Measurements from ENCODE around the gene SEMA3G. TPM values are rescaled to one million over a fixed set of nuclear protein-coding genes. Genes with fewer than 3 reads are reported as not detected.

Gene SEMA3G
- polyA plus RNA-seq, 1 donor (not counting 4 experiments of a cell fraction or from before 2014, with no cell fraction given) = 0.07 TPM

GRCh38 chr3:52477076-52477795, 32.3 kb upstream of the SEMA3G start:
- Histone ChIP-seq H3K4me3 (ENCODE audit: control insufficient read depth in 2 of 3, extremely low read depth in 1 of 3, insufficient read depth in 2 of 3, low read depth in 1 of 3, low read length in 3 of 3) (no peak overlapping the region), H3K27me3 (ENCODE audit: control insufficient read depth, extremely low read depth, insufficient read depth, low read length) (no peaks in the 10 kb centered on the region), H3K79me2 (ENCODE audit: control insufficient read depth, insufficient read depth, low read length) (no peaks in the 10 kb centered on the region), H3K9me3 (ENCODE audit: control insufficient read depth, low read depth, low read length) (no peaks in the 10 kb centered on the region), H3K9ac (ENCODE audit: control insufficient read depth, extremely low read depth, insufficient read depth, low read length) (no peak overlapping the region), H3K4me2 (ENCODE audit: control insufficient read depth, extremely low read depth, insufficient read depth, low read depth, low read length) (no peak overlapping the region), H3K27ac (ENCODE audit: control insufficient read depth, insufficient read depth, low read length) (no peak overlapping the region), H3K36me3 (ENCODE audit: control insufficient read depth in 2 of 2, extremely low read depth in 1 of 2, insufficient read depth in 2 of 2, low read length in 2 of 2) (peaks cover 66 to 75% of the 10 kb centered on the region in 2 experiments), H2AFZ (ENCODE audit: control insufficient read depth, low read length) (no peak overlapping the region), H3K9me1 (ENCODE audit: control insufficient read depth, extremely low read depth, insufficient read depth, low read length) (no peaks in the 10 kb centered on the region), H4K20me1 (ENCODE audit: control insufficient read depth, extremely low read depth, insufficient read depth, low read length) (no peaks in the 10 kb centered on the region), H3K4me1 (ENCODE audit: control insufficient read depth, extremely low read depth, insufficient read depth, low read length) (no peaks in the 10 kb centered on the region)
- dilution Hi-C loops (cut with MboI; ENCODE audit: extremely low pct_ligation_motif_present, low sequenced_read_pairs) = no loop called here
- DNase-seq (ENCODE audit: low read depth, low spot score) = no peak
- TF ChIP-seq EZH2 (IDR thresholded peaks at IDR 0.05; ENCODE audit: low read length) (no peak), CTCF (optimal IDR thresholded peaks at IDR 0.05 in 1 of 3, IDR thresholded peaks at IDR 0.05 in 1 of 3, conservative IDR thresholded peaks at IDR 0.05 in 1 of 3; ENCODE audit: extremely low read depth in 1 of 3, insufficient read depth in 2 of 3, low read length in 3 of 3) (no peak)
- FAIRE-seq = no peak

DNA sequence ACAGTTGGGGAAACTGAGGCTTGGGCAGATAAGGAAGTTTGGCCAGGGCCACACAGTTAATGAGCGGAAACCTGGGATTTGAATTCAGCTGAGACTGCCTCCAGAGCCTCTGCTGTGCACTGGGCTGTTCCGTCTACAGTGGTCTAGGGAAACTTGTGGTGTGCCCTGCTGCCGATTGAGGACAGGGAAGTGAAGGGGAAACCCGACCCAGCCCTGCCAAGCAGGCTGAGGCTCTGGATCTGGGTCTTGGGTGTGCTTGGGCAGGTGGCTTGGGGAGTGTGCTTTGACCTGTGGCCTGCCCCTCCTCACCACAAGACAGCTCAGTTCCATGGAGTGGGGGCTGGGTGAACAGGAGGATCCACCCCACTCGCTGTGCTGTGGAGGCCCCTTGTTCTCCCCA, 28.1 kb upstream of the SEMA3G start:
- no peak for DNase-seq (ENCODE audit: low read depth, low spot score)
- H3K27ac ChIP-seq (ENCODE audit: control insufficient read depth, insufficient read depth, low read length) = no peak overlapping the region
- no peaks in the 10 kb centered on the region for H3K9me3 ChIP-seq (ENCODE audit: control insufficient read depth, low read depth, low read length)
- H2AFZ ChIP-seq (ENCODE audit: control insufficient read depth, low read length) = no peak overlapping the region
- H3K36me3 ChIP-seq (ENCODE audit: control insufficient read depth in 2 of 2, extremely low read depth in 1 of 2, insufficient read depth in 2 of 2, low read length in 2 of 2) = peaks cover 52 to 60% of the 10 kb centered on the region in 2 experiments
- dilution Hi-C loops (cut with MboI; ENCODE audit: extremely low pct_ligation_motif_present, low sequenced_read_pairs) = no loop called here
- H3K9me1 ChIP-seq (ENCODE audit: control insufficient read depth, extremely low read depth, insufficient read depth, low read length) = no peaks in the 10 kb centered on the region
- no peak overlapping the region for H3K9ac ChIP-seq (ENCODE audit: control insufficient read depth, extremely low read depth, insufficient read depth, low read length)
- peaks cover 8% of the 10 kb centered on the region for H3K79me2 ChIP-seq (ENCODE audit: control insufficient read depth, insufficient read depth, low read length)
- H3K27me3 ChIP-seq (ENCODE audit: control insufficient read depth, extremely low read depth, insufficient read depth, low read length) = no peaks in the 10 kb centered on the region
- peaks cover 4% of the 10 kb centered on the region for H4K20me1 ChIP-seq (ENCODE audit: control insufficient read depth, extremely low read depth, insufficient read depth, low read length)
- no peak for FAIRE-seq
- H3K4me2 ChIP-seq (ENCODE audit: control insufficient read depth, extremely low read depth, insufficient read depth, low read depth, low read length) = no peak overlapping the region
- H3K4me1 ChIP-seq (ENCODE audit: control insufficient read depth, extremely low read depth, insufficient read depth, low read length) = no peaks in the 10 kb centered on the region
- no peak overlapping the region for H3K4me3 ChIP-seq (ENCODE audit: control insufficient read depth in 2 of 3, extremely low read depth in 1 of 3, insufficient read depth in 2 of 3, low read depth in 1 of 3, low read length in 3 of 3)
- no peak for TF ChIP-seq EZH2 (IDR thresholded peaks at IDR 0.05; ENCODE audit: low read length)
- TF ChIP-seq CTCF (optimal IDR thresholded peaks at IDR 0.05 in 1 of 3, IDR thresholded peaks at IDR 0.05 in 1 of 3, conservative IDR thresholded peaks at IDR 0.05 in 1 of 3; ENCODE audit: extremely low read depth in 1 of 3, insufficient read depth in 2 of 3, low read length in 3 of 3) = no peak
